ENCODE data around the gene EML2. TPM values are rescaled to one million over a fixed set of nuclear protein-coding genes. Genes with fewer than 3 reads are reported as not detected.
A peak's percentile ranks its signal among the peaks of the same experiment; 100 is the strongest.

EML2 gene
- total RNA-seq, 2 donors from 2014 or later, result 18.7 to 22.5 TPM

DNA sequence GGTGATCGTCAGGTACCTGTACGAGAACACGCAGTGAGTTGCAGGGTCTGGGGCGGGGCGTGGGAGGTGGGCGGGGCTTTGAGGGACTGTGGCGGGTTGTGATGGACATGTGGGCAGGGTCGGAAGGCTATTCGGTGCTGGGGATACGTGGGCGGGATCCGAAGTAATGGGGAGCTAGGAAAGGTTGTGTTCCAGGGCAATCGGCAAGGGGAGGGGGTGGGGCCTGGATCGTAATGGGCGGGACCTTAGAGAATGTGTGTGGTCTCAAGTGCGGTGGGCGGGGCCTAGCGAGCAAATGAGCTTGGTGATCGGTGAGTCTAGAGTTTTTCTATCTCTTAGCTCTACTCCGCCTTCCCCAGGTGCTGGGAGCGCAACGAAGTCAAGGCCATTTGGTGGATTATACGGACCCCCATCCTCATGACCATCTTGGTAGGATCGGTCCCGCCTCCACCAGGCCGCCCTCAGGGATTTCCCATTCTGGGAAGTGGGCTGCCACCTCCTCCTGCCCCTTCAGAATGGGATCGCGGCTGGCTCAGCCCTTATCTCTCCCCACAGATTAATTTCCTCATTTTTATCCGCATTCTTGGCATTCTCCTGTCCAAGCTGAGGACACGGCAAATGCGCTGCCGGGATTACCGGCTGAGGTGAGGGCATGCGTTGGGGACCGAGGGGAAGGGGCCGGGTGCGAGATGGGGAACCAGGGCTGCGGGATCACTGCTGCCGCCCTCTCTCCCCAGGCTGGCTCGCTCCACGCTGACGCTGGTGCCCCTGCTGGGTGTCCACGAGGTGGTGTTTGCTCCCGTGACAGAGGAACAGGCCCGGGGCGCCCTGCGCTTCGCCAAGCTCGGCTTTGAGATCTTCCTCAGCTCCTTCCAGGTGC, 38.4 kb upstream of the EML2 start:
- no peaks in the 10 kb centered on the region for H3K9me3 ChIP-seq
- peak; percentile 70 for DNase-seq (ENCODE audit: low spot score)
- H3K27me3 ChIP-seq, result peaks cover 6 to 14% of the 10 kb centered on the region in 2 donors
- H3K36me3 ChIP-seq, result no peaks in the 10 kb centered on the region
- peak overlapping the region; percentile 29 to 47 for H3K4me3 ChIP-seq
- no peak overlapping the region for H3K27ac ChIP-seq
- H3K4me1 ChIP-seq, result peaks cover 0 to 29% of the 10 kb centered on the region in 2 donors
- TF ChIP-seq, protein P1, sequence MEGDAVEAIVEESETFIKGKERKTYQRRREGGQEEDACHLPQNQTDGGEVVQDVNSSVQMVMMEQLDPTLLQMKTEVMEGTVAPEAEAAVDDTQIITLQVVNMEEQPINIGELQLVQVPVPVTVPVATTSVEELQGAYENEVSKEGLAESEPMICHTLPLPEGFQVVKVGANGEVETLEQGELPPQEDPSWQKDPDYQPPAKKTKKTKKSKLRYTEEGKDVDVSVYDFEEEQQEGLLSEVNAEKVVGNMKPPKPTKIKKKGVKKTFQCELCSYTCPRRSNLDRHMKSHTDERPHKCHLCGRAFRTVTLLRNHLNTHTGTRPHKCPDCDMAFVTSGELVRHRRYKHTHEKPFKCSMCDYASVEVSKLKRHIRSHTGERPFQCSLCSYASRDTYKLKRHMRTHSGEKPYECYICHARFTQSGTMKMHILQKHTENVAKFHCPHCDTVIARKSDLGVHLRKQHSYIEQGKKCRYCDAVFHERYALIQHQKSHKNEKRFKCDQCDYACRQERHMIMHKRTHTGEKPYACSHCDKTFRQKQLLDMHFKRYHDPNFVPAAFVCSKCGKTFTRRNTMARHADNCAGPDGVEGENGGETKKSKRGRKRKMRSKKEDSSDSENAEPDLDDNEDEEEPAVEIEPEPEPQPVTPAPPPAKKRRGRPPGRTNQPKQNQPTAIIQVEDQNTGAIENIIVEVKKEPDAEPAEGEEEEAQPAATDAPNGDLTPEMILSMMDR (IDR thresholded peaks at IDR 0.05), result no peak

DNA sequence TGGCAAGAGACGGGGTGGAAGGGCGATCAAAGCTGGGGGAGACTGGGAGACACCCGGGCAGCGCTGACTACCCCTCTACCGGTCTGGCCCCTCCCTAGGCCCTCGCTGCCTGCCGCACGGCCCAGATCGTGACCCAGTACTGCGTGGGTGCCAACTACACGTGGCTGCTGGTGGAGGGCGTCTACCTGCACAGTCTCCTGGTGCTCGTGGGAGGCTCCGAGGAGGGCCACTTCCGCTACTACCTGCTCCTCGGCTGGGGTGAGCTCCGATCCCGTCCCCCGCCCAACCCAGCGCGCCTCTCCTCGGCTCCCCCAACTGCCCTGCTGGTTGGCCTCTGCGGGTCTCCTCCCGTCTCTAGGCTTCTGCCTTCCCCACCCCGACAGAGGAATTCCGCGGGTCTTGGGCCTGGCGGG, 37.7 kb upstream of the EML2 start:
- H3K4me3 ChIP-seq, result peak overlapping the region; percentile 29 to 47
- no peaks in the 10 kb centered on the region for H3K9me3 ChIP-seq
- no peak for DNase-seq (ENCODE audit: low spot score)
- H3K4me1 ChIP-seq, result peaks cover 0 to 26% of the 10 kb centered on the region in 2 donors
- TF ChIP-seq, protein P1 (IDR thresholded peaks at IDR 0.05), result no peak
- no peaks in the 10 kb centered on the region for H3K36me3 ChIP-seq
- no peak overlapping the region for H3K27ac ChIP-seq
- H3K27me3 ChIP-seq, result peaks cover 6 to 14% of the 10 kb centered on the region in 2 donors

DNA sequence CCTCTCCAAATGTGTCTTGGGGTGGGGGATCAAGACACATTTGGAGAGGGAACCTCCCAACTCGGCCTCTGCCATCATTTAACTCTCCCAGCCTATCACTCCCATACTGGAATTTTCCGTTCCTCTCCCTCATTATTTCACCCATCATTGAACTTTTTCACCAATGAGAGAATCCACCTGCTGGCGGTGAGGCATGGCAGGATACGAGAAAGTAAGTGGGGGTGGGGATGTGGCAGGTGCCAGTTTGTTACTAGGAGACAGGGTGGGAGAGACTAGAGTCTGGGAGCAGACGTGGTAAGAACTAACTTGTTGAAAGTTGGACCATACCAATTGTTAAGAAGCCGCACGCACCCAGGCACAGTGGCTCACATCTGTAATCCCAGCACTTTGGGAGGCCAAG, 35.7 kb upstream of the EML2 start:
- DNase-seq (ENCODE audit: low spot score), result no peak
- Histone ChIP-seq H3K4me3 (no peak overlapping the region), H3K27ac (no peak overlapping the region), H3K36me3 (no peaks in the 10 kb centered on the region), H3K4me1 (peaks cover 0 to 21% of the 10 kb centered on the region in 2 donors), H3K9me3 (no peaks in the 10 kb centered on the region), H3K27me3 (peaks cover 11 to 14% of the 10 kb centered on the region in 2 donors)
- TF ChIP-seq, protein P1 (IDR thresholded peaks at IDR 0.05), result no peak

DNA sequence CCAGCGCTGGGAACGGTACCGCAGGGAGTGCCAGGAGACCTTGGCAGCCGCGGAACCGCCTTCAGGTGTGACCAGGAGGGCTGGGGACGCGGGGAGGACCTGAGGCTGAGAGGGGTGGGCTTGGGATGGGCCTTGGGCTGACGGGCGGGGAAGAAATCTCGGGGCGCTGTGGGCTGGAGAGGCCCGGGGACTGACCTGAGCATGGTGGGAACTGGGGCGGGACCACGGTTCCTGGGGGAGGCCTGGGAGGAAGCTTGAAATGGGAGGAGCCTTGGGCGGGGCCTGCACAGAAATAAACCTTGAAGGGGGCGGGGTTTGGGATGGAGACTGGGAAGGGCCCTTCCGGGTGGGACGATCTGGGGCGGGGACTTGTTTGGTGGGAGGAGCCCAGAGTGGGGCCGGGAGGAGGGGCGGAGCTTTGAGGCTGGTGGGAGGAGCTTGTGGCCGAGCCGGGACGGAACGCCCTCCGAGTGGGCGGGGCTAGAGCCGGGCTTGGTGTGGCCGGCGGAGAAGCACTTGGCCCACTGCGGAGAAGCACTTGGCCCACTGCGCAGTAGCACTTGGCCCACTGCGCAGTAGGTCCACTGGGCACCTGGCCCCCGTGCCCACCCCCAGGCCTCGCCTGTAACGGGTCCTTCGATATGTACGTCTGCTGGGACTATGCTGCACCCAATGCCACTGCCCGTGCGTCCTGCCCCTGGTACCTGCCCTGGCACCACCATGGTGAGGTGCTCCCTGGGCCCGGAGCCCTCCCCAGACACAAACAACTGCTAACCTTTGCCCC, 31.7 kb upstream of the EML2 start:
- H3K36me3 ChIP-seq, result no peaks in the 10 kb centered on the region
- H3K27ac ChIP-seq, result peak overlapping the region in 1 of 2 donors; percentile 46
- peaks cover 0 to 27% of the 10 kb centered on the region in 2 donors for H3K4me1 ChIP-seq
- H3K27me3 ChIP-seq, result peaks cover 0 to 5% of the 10 kb centered on the region in 2 donors
- H3K9me3 ChIP-seq, result no peaks in the 10 kb centered on the region
- H3K4me3 ChIP-seq, result peak overlapping the region; percentile 11 to 21
- TF ChIP-seq, protein P1 (IDR thresholded peaks at IDR 0.05), result no peak
- peak; percentile 70 for DNase-seq (ENCODE audit: low spot score)

DNA sequence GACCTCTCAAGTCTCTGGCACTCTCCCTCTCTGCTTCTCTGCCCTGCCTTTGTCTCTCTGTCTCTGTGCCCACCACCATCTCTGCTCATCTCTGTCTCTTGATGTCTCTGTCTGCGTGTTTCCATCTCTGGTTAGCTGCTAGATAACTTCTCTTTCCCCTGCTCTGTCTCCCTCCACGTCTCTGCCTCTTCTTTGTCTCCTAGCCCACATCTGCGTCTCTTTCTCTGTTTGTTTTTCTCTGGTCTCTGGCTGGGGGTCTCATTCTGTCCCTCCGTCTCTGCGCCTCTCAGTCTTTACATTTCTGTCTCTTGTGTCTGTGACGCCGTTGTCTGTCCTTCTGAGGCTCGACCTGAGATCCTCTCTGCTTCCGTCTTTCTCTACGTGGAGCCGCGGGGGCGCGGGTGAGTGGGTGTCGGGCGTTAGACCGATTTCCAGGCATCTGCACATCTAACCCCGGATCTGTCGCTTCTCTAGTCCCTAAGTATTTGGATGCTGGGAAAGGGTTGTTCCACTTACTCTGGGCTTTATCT, 29.2 kb upstream of the EML2 start:
- Histone ChIP-seq H3K36me3 (no peaks in the 10 kb centered on the region), H3K27ac (peak overlapping the region; percentile 52 to 83), H3K4me3 (peak overlapping the region; percentile 54 to 57), H3K27me3 (peaks cover 0 to 5% of the 10 kb centered on the region in 2 donors), H3K4me1 (peaks cover 0 to 27% of the 10 kb centered on the region in 2 donors), H3K9me3 (no peaks in the 10 kb centered on the region)
- DNase-seq (ENCODE audit: low spot score), result no peak
- TF ChIP-seq, protein P1 (IDR thresholded peaks at IDR 0.05), result no peak
